DOHH2 (cell line): ENCODE data around the gene CARHSP1.
"Not testable (repeated sequence)": the region's sequence is repeated elsewhere in the genome, so short reads cannot be mapped to it uniquely, and the experiment has no call there.

Source experiments
- H3F3A ChIP-seq: fragments of 200-600 bp; sonication (generic), shearing (Covaris generic); 2 replicates; pipeline ENCODE4 v1.6.0; 2016; ENCODE audit warnings: antibody characterized with exemption, mild to moderate bottlenecking; ENCODE audit not compliant: control insufficient read depth, insufficient read depth
- H3K27ac ChIP-seq: fragments of 200-600 bp; sonication (generic); 2 replicates; pipeline ENCODE4 v1.5.1; 2014; ENCODE audit warnings: low read depth, mild to moderate bottlenecking, low read length, moderate library complexity
- H3K27me3 ChIP-seq: fragments of 200-600 bp; sonication (generic); 2 replicates; pipeline ENCODE4 v1.6.1; 2014; ENCODE audit warnings: mild to moderate bottlenecking, low read length, mixed read lengths; ENCODE audit not compliant: control insufficient read depth
- H3K36me3 ChIP-seq: fragments of 200-600 bp; sonication (generic); 2 replicates; pipeline ENCODE4 v1.6.1; 2014; ENCODE audit warnings: mild to moderate bottlenecking, low read length, moderate library complexity, mixed read lengths; ENCODE audit not compliant: control insufficient read depth
- H3K4me1 ChIP-seq: fragments of 200-600 bp; sonication (generic); 2 replicates; pipeline ENCODE4 v1.6.1; 2014; ENCODE audit warnings: mild to moderate bottlenecking, low read length, mixed read lengths; ENCODE audit not compliant: control insufficient read depth
- H3K4me2 ChIP-seq: fragments of 200-600 bp; sonication (generic); 2 replicates; pipeline ENCODE4 v1.6.0; 2014; ENCODE audit warnings: mild to moderate bottlenecking, low read length, moderate library complexity
- H3K4me3 ChIP-seq: fragments of 200-600 bp; sonication (generic); 2 replicates; pipeline ENCODE4 v1.5.1; 2014; ENCODE audit warnings: mild to moderate bottlenecking, low read length, mixed read lengths
- H3K79me2 ChIP-seq: fragments of 200-600 bp; sonication (generic); 2 replicates; pipeline ENCODE4 v1.6.1; 2014; ENCODE audit warnings: mild to moderate bottlenecking, low read length, mixed read lengths; ENCODE audit not compliant: control insufficient read depth
- H3K9me2 ChIP-seq: fragments of 200-600 bp; sonication (generic); replicated peaks from 2 replicates; pipeline ENCODE4 v1.6.1; 2014; ENCODE audit warnings: mild to moderate bottlenecking, low read length, mixed read lengths; ENCODE audit not compliant: control insufficient read depth
- H3K9me3 ChIP-seq: fragments of 200-600 bp; sonication (generic); 2 replicates; pipeline ENCODE4 v1.6.1; 2014; ENCODE audit warnings: antibody characterized with exemption, low read length, mixed read lengths; ENCODE audit not compliant: control insufficient read depth, insufficient read depth
- H4K20me1 ChIP-seq: fragments of 200-600 bp; sonication (generic); 2 replicates; pipeline ENCODE4 v1.6.0; 2014; ENCODE audit warnings: low read depth, mild to moderate bottlenecking, antibody characterized with exemption, low read length, moderate library complexity; ENCODE audit not compliant: control insufficient read depth, insufficient read depth
- EZH2phosphoT487 ChIP-seq: fragments of 200-600 bp; sonication (generic); IDR thresholded peaks from 2 replicates; pipeline ENCODE4 v1.6.1; 2017; ENCODE audit warnings: borderline replicate concordance, mild to moderate bottlenecking, antibody characterized with exemption, low read length, moderate library complexity, mixed read lengths
- TF ChIP-seq, protein P1 (sequence below): fragments of 200-600 bp; sonication (generic); IDR thresholded peaks from one replicate; pipeline ENCODE4 v1.5.1; 2014; ENCODE audit warnings: antibody characterized with exemption, mild to moderate bottlenecking, low read depth, low read length; ENCODE audit not compliant: poor library complexity, severe bottlenecking

Gene CARHSP1

DNA sequence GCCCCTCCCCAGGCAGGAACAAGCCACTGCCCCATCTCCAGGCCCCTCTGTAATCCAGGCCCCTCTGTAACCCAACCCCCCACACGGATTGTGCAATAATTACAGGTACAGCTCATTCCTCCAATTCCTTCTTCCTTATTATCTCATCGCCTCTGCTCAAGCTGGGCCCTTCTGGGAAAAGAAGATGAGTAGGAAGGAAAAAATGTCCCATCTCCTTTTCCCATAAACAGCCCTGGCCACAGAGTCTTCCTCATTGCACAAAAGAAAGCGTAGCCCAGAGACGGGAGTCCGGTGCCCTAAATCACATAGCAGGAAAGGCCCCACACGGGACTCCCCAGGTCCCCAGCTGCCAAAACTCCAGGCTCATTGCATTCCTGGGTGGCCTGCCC lies 9.7 kb upstream of the CARHSP1 start:
- Histone ChIP-seq H3K79me2 (no peaks in the 10 kb centered on the region), H3K27me3 (no peaks in the 10 kb centered on the region), H3K9me3 (no peaks in the 10 kb centered on the region), H3K9me2 (no peaks in the 10 kb centered on the region), H3K27ac (no peak overlapping the region), H3K36me3 (no peaks in the 10 kb centered on the region), H3K4me3 (no peak overlapping the region), H3K4me2 (no peak overlapping the region), H3K4me1 (peaks cover 24% of the 10 kb centered on the region), H4K20me1 (no peaks in the 10 kb centered on the region), H3F3A (peaks cover under 1% of the 10 kb centered on the region; the same call in 1 of the 2 replicates)
- TF ChIP-seq, protein P1, sequence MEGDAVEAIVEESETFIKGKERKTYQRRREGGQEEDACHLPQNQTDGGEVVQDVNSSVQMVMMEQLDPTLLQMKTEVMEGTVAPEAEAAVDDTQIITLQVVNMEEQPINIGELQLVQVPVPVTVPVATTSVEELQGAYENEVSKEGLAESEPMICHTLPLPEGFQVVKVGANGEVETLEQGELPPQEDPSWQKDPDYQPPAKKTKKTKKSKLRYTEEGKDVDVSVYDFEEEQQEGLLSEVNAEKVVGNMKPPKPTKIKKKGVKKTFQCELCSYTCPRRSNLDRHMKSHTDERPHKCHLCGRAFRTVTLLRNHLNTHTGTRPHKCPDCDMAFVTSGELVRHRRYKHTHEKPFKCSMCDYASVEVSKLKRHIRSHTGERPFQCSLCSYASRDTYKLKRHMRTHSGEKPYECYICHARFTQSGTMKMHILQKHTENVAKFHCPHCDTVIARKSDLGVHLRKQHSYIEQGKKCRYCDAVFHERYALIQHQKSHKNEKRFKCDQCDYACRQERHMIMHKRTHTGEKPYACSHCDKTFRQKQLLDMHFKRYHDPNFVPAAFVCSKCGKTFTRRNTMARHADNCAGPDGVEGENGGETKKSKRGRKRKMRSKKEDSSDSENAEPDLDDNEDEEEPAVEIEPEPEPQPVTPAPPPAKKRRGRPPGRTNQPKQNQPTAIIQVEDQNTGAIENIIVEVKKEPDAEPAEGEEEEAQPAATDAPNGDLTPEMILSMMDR, result no peak
- no peak for TF ChIP-seq EZH2phosphoT487

DNA sequence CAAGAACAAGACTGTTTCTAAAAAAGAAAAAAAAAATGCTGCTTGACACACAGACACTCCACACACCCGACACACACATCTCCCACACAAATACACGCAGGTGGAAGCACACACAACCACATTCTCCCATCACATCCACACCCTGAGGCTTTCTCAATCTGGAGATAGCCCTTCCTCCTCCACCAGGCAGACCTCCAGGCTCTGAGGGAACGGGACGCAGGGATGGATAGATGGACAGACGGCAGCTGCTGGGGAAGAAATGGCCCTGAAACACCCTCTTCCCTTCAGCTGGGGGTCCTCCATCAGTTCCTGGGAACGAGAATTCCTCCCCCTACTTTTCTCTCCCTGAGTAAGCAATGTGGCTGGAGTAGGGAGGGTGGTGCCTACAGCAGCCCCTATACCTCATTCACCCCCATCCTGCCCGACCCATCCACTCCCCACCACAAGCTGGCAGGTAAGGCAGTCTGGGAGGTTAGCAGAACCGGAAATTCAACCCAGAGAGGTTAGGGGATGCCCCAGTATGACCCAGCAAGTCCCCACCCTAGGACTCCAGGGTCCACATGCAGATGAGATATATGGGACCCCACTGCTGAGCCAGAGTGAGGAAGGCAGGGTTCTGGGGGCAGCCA lies 9.2 kb upstream of the CARHSP1 start:
- H3K4me2 ChIP-seq, result no peak overlapping the region
- H3K4me3 ChIP-seq, result no peak overlapping the region
- H3F3A ChIP-seq, result peaks cover 4% of the 10 kb centered on the region; the same call in 1 of the 2 replicates
- H3K4me1 ChIP-seq, result peaks cover 24% of the 10 kb centered on the region
- H4K20me1 ChIP-seq, result no peaks in the 10 kb centered on the region
- no peak overlapping the region for H3K27ac ChIP-seq
- H3K9me3 ChIP-seq, result no peaks in the 10 kb centered on the region
- H3K36me3 ChIP-seq, result no peaks in the 10 kb centered on the region
- TF ChIP-seq, protein P1, result no peak
- no peak for TF ChIP-seq EZH2phosphoT487
- H3K9me2 ChIP-seq, result no peaks in the 10 kb centered on the region
- no peaks in the 10 kb centered on the region for H3K79me2 ChIP-seq
- no peaks in the 10 kb centered on the region for H3K27me3 ChIP-seq

DNA sequence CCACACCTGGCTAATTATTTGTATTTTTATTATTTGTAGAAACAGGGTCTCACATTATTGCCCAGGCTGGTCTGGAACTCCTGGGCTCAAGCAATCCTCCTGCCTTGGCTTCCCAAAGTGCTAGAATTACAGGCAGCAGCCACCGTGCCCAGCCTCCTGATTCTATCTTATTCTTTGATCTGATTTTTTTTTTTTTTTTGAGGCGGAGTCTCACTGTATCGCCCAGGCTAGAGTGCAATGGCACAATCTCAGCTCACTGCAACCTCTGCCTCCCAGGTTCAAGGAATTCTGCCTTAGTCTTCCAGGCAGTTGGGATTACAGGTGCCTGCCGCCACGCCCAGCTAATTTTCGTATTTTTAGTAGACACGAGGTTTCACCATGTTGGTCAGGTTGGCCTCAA lies 6.5 kb upstream of the CARHSP1 start:
- H3K27ac ChIP-seq, H3K27me3 ChIP-seq, H3K9me2 ChIP-seq, H3K79me2 ChIP-seq, H3K4me2 ChIP-seq, H3K4me3 ChIP-seq, H3K9me3 ChIP-seq, H4K20me1 ChIP-seq, H3K36me3 ChIP-seq: not testable (repeated sequence)
- Histone ChIP-seq H3K4me1 (peaks cover 24% of the 10 kb centered on the region), H3F3A (peaks cover 12% of the 10 kb centered on the region)

DNA sequence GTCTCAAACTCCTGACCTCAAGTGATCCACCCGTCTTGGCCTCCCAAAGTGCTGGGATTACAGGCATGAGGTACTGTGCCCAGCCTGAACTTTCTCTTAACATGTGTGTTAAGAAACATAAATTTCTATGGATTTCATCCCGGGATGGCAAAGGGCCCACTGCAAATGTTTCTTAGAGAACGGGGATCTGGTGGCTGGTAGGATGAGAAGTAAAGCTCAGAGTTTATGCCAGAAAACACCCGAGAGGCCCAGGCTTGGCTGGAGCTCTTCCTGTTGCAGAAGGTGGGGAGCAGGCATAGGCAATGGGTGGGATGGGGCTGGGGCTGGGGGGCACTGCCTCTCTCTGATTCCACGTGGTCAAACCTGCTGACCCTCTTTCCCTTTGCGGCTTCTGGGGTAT lies 5.6 kb upstream of the CARHSP1 start:
- Histone ChIP-seq H3K27me3 (no peaks in the 10 kb centered on the region), H3K9me3 (no peaks in the 10 kb centered on the region), H4K20me1 (no peaks in the 10 kb centered on the region), H3F3A (peaks cover 12% of the 10 kb centered on the region), H3K36me3 (no peaks in the 10 kb centered on the region), H3K4me1 (peaks cover 29% of the 10 kb centered on the region), H3K79me2 (no peaks in the 10 kb centered on the region), H3K27ac (no peak overlapping the region), H3K9me2 (no peaks in the 10 kb centered on the region), H3K4me3 (no peak overlapping the region), H3K4me2 (no peak overlapping the region)
- no peak for TF ChIP-seq EZH2phosphoT487
- TF ChIP-seq, protein P1, result no peak

DNA sequence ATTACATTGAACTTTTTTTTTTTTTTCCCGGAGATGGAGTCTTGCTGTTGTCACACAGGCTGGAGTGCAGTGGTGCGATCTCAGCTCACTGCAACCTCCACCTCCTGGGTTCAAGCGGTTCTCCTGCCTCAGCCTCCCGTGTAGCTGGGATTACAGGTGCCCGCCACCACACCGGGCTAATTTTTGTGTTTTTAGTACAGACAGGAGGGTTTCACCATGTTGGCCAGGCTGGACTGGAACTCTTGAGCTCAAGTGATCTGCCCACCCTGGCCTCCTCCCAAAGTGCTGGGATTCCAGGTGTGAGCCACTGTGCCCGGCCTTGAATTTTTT lies 5.0 kb upstream of the CARHSP1 start:
- peaks cover 32% of the 10 kb centered on the region for H3K4me1 ChIP-seq
- not testable (repeated sequence) for H3K9me2 ChIP-seq, H3K79me2 ChIP-seq, H3K4me2 ChIP-seq, H3K27ac ChIP-seq, H3K4me3 ChIP-seq, H3K9me3 ChIP-seq, H3K27me3 ChIP-seq, H4K20me1 ChIP-seq, H3K36me3 ChIP-seq
- peaks cover 12% of the 10 kb centered on the region for H3F3A ChIP-seq
